Measurements from ENCODE around the gene MARCHF5.

DNA sequence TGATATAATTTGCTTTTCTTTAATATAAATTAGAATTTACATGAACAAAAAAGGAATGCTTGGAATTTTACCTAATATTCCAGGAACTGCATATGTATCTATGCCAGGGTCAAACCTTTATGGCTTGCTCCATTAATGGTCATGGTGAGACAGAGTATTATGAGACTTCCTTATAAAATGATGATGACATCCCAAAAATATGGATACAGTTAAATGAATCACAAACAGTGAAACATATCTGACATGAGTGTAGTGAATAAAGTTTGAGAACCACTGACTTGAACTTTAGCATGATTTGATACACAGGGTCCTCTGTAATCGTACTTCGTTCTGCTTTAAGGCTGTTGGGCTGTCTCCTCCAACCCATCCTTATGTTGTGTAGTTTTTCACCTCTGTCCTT, 51.8 kb downstream of the MARCHF5 start:
- TF ChIP-seq, protein P1, sequence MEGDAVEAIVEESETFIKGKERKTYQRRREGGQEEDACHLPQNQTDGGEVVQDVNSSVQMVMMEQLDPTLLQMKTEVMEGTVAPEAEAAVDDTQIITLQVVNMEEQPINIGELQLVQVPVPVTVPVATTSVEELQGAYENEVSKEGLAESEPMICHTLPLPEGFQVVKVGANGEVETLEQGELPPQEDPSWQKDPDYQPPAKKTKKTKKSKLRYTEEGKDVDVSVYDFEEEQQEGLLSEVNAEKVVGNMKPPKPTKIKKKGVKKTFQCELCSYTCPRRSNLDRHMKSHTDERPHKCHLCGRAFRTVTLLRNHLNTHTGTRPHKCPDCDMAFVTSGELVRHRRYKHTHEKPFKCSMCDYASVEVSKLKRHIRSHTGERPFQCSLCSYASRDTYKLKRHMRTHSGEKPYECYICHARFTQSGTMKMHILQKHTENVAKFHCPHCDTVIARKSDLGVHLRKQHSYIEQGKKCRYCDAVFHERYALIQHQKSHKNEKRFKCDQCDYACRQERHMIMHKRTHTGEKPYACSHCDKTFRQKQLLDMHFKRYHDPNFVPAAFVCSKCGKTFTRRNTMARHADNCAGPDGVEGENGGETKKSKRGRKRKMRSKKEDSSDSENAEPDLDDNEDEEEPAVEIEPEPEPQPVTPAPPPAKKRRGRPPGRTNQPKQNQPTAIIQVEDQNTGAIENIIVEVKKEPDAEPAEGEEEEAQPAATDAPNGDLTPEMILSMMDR (IDR thresholded peaks at IDR 0.05) = no peak
- TF ChIP-seq POLR2A (IDR thresholded peaks at IDR 0.05) = no peak
